ENCODE measurements around the gene DEFB121. TPM values are rescaled to one million over a fixed set of nuclear protein-coding genes. Genes with fewer than 3 reads are reported as not detected.

The DEFB121 gene
- total and polyA plus RNA-seq, 4 donors: not detected

GRCh38 chr20:31403886-31404285, 2.1 kb downstream of the DEFB121 start:
- no peak overlapping the region for H3K4me3 ChIP-seq
- no peaks in the 10 kb centered on the region for H3K4me1 ChIP-seq (ENCODE audit: control insufficient read depth in 5 of 5, insufficient read depth in 5 of 5, low read length in 5 of 5)
- no peak overlapping the region for H3K9ac ChIP-seq (ENCODE audit: insufficient read depth in 1 of 2, low read length in 2 of 2)
- H3K27me3 ChIP-seq (ENCODE audit: control insufficient read depth in 3 of 3, insufficient read depth in 3 of 3, low read length in 2 of 3): peaks cover 0 to 6% (median 0%) of the 10 kb centered on the region in 3 donors
- no peak for ATAC-seq (ENCODE audit: insufficient read depth, low FRiP score)
- no peak for TF ChIP-seq CTCF (IDR thresholded peaks at IDR 0.05; ENCODE audit: control extremely low read depth, extremely low read depth)
- no peak overlapping the region for H3K27ac ChIP-seq (ENCODE audit: low read depth in 1 of 2, low read length in 1 of 2)
- DNase-seq: no peak
- peaks cover 0 to 9% (median 5%) of the 10 kb centered on the region in 4 donors for H3K9me3 ChIP-seq (ENCODE audit: control insufficient read depth in 4 of 4, insufficient read depth in 3 of 4, low read length in 3 of 4)
- no peaks in the 10 kb centered on the region for H3K36me3 ChIP-seq (ENCODE audit: control insufficient read depth in 4 of 4, insufficient read depth in 4 of 4, low read length in 4 of 4)
- 45 to 56% methylated on average over 1 of the region's 1 CpG for WGBS, 2 donors

- no peaks in the 10 kb centered on the region for H3K36me3 ChIP-seq (ENCODE audit: control insufficient read depth in 4 of 4, insufficient read depth in 4 of 4, low read length in 4 of 4)
- ATAC-seq (ENCODE audit: insufficient read depth, low FRiP score): no peak
- TF ChIP-seq CTCF (IDR thresholded peaks at IDR 0.05; ENCODE audit: control extremely low read depth, extremely low read depth): no peak
- no peak for DNase-seq
- peaks cover 0 to 11% (median 2%) of the 10 kb centered on the region in 4 donors for H3K9me3 ChIP-seq (ENCODE audit: control insufficient read depth in 4 of 4, insufficient read depth in 3 of 4, low read length in 3 of 4)
- 49 to 51% methylated on average over 3 of the region's 3 CpGs for WGBS, 2 donors
- H3K27ac ChIP-seq (ENCODE audit: low read depth in 1 of 2, low read length in 1 of 2): no peak overlapping the region
- no peaks in the 10 kb centered on the region for H3K27me3 ChIP-seq (ENCODE audit: control insufficient read depth in 3 of 3, insufficient read depth in 3 of 3, low read length in 2 of 3)
- H3K9ac ChIP-seq (ENCODE audit: insufficient read depth in 1 of 2, low read length in 2 of 2): no peak overlapping the region
- H3K4me1 ChIP-seq (ENCODE audit: control insufficient read depth in 5 of 5, insufficient read depth in 5 of 5, low read length in 5 of 5): no peaks in the 10 kb centered on the region
- no peak overlapping the region for H3K4me3 ChIP-seq
Measured at GRCh38 chr20:31394900-31395299, 11.1 kb downstream of the DEFB121 start.

GRCh38 chr20:31392836-31393235, 13.2 kb downstream of the DEFB121 start:
- no peak overlapping the region for H3K4me3 ChIP-seq
- peaks cover 0 to 4% (median under 1%) of the 10 kb centered on the region in 4 donors for H3K9me3 ChIP-seq (ENCODE audit: control insufficient read depth in 4 of 4, insufficient read depth in 3 of 4, low read length in 3 of 4)
- ATAC-seq (ENCODE audit: insufficient read depth, low FRiP score): no peak
- DNase-seq: no peak
- H3K9ac ChIP-seq (ENCODE audit: insufficient read depth in 1 of 2, low read length in 2 of 2): no peak overlapping the region
- no peaks in the 10 kb centered on the region for H3K27me3 ChIP-seq (ENCODE audit: control insufficient read depth in 3 of 3, insufficient read depth in 3 of 3, low read length in 2 of 3)
- no peaks in the 10 kb centered on the region for H3K36me3 ChIP-seq (ENCODE audit: control insufficient read depth in 4 of 4, insufficient read depth in 4 of 4, low read length in 4 of 4)
- no peaks in the 10 kb centered on the region for H3K4me1 ChIP-seq (ENCODE audit: control insufficient read depth in 5 of 5, insufficient read depth in 5 of 5, low read length in 5 of 5)
- no peak overlapping the region for H3K27ac ChIP-seq (ENCODE audit: low read depth in 1 of 2, low read length in 1 of 2)
- WGBS, 2 donors: 66 to 67% methylated on average over 2 of the region's 2 CpGs
- TF ChIP-seq CTCF (IDR thresholded peaks at IDR 0.05; ENCODE audit: control extremely low read depth, extremely low read depth): no peak

- H3K9ac ChIP-seq (ENCODE audit: insufficient read depth in 1 of 2, low read length in 2 of 2): no peak within 1 kb of the TSS
Measured at GRCh38 chr20:31390490-31390889, 15.5 kb downstream of the DEFB121 start, which contains the start of gene DEFB119. Gene DEFB119 (minus strand): TSS chr20:31390590. CDS start chr20:31390483, 107 bp downstream.

More at GRCh38 chr20:31390490-31390889, 15.5 kb downstream of the DEFB121 start, which contains the start of gene DEFB119:
- 42 to 47% methylated on average over 1 of the region's 1 CpG for WGBS, 2 donors
- Histone ChIP-seq H3K36me3 (ENCODE audit: control insufficient read depth in 4 of 4, insufficient read depth in 4 of 4, low read length in 4 of 4) (no peaks in the 10 kb centered on the region), H3K4me1 (ENCODE audit: control insufficient read depth in 5 of 5, insufficient read depth in 5 of 5, low read length in 5 of 5) (no peaks in the 10 kb centered on the region), H3K27me3 (ENCODE audit: control insufficient read depth in 3 of 3, insufficient read depth in 3 of 3, low read length in 2 of 3) (no peaks in the 10 kb centered on the region), H3K9me3 (ENCODE audit: control insufficient read depth in 4 of 4, insufficient read depth in 3 of 4, low read length in 3 of 4) (peaks cover 0 to 3% (median 1%) of the 10 kb centered on the region in 4 donors), H3K4me3 (no peak within 1 kb of the TSS), H3K27ac (ENCODE audit: low read depth in 1 of 2, low read length in 1 of 2) (no peak within 1 kb of the TSS)
- no peak for TF ChIP-seq CTCF (IDR thresholded peaks at IDR 0.05; ENCODE audit: control extremely low read depth, extremely low read depth)
- ATAC-seq (ENCODE audit: insufficient read depth, low FRiP score): no peak
- DNase-seq: no peak

All from lung (tissue), 12 donors.